Panc1 (cell line): ENCODE measurements around the gene SLC30A4. TPM values are rescaled to one million over a fixed set of nuclear protein-coding genes. Genes with fewer than 3 reads are reported as not detected.

ENCODE experiments used
- ATAC-seq: fragments of 200-7000 bp; cut with Tn5 transposase; 2 replicates; pipeline ENCODE4 v1.9.1; 2020; ENCODE audit warnings: mild to moderate bottlenecking, moderate library complexity
- BruUV-seq: library from RNA; stranded (reverse); fragments of 400-500 nt; replicated peaks from 2 replicates; lab custom pipeline; 2021; lab: Mats Ljungman, UMichigan
- CTCF ChIA-PET: fragments of 300-600 bp; sonication (Branson Sonifier 250); formaldehyde crosslinking; loops from one replicate; lab custom pipeline; 2022; ENCODE audit warnings: antibody characterized with exemption; lab: Charles Lee
- POLR2A ChIA-PET: fragments of 300-600 bp; sonication (Branson Sonifier 250); formaldehyde crosslinking; loops from one replicate; lab custom pipeline; 2022; ENCODE audit warnings: antibody characterized with exemption; lab: Charles Lee
- DNase-seq: peaks from one replicate; pipeline ENCODE4 v3.0.0-alpha.2; 2010; ENCODE audit warnings: low read depth, low spot score
- H3K27ac ChIP-seq: 2 replicates; pipeline ENCODE4 v1.5.1; 2011; ENCODE audit warnings: mild to moderate bottlenecking, low read length, inconsistent platforms
- H3K27me3 ChIP-seq: fragments of 200-500 bp; sonication (Bioruptor generic); 2 replicates; pipeline ENCODE4 v1.6.0; 2014; ENCODE audit warnings: low read length, inconsistent platforms; ENCODE audit not compliant: control insufficient read depth, insufficient read depth
- H3K36me3 ChIP-seq: fragments of 200-500 bp; sonication (Bioruptor generic); 2 replicates; pipeline ENCODE4 v1.5.1; 2014; ENCODE audit warnings: inconsistent platforms, mild to moderate bottlenecking, low read length, moderate library complexity; ENCODE audit not compliant: control insufficient read depth, insufficient read depth
- H3K4me1 ChIP-seq: 2 replicates; pipeline ENCODE4 v1.5.1; 2011; ENCODE audit warnings: inconsistent platforms, mild to moderate bottlenecking, low read length, moderate library complexity; ENCODE audit not compliant: control insufficient read depth, insufficient read depth
- H3K4me3 ChIP-seq, 2 experiments: 2 replicates each; pipeline ENCODE4 v1.5.1; 2011 to 2012; ENCODE audit warnings: low read depth in 2 of 2, low read length in 2 of 2, mild to moderate bottlenecking in 2 of 2, inconsistent platforms in 1 of 2, moderate library complexity in 1 of 2
- H3K9me3 ChIP-seq: fragments of 200-500 bp; sonication (Bioruptor generic); 2 replicates; pipeline ENCODE4 v1.5.1; 2014; ENCODE audit warnings: low read depth, mild to moderate bottlenecking, inconsistent platforms, low read length, moderate library complexity; ENCODE audit not compliant: control insufficient read depth, insufficient read depth
- POLR2AphosphoS5 ChIP-seq: IDR thresholded peaks from 2 replicates; pipeline ENCODE4 v1.6.1; 2012; ENCODE audit warnings: mild to moderate bottlenecking, low read depth, low read length, moderate library complexity
- SIN3A ChIP-seq: IDR thresholded peaks from 2 replicates; pipeline ENCODE4 v1.6.1; 2012; ENCODE audit warnings: low read depth, mild to moderate bottlenecking, low read length, moderate library complexity, borderline replicate concordance; ENCODE audit not compliant: insufficient read depth
- TCF7L2 ChIP-seq: IDR thresholded peaks from 2 replicates; pipeline ENCODE4 v1.6.1; 2011; ENCODE audit warnings: mild to moderate bottlenecking, low read depth, low read length, inconsistent platforms
- in situ Hi-C: cut with HindIII; loops from 2 replicates; pipeline ENCODE4 v1.10.0; 2016; ENCODE audit warnings: low sequenced_read_pairs, low pct_unique_long_range_greater_than_20kb
- intact Hi-C: fragments of 100-400 bp; cut with micrococcal nuclease; formaldehyde crosslinking; loops from one replicate; pipeline ENCODE4 v1.10.0; 2022; ENCODE audit not compliant: unreplicated experiment
- total RNA-seq: library from RNA; stranded (reverse); gene quantifications from one replicate; pipeline ENCODE4 v1.2.1, GENCODE V29; 2021; ENCODE audit not compliant: unreplicated experiment
- TF ChIP-seq, protein P1 (sequence below): fragments of 450-650 bp; IDR thresholded peaks from 2 replicates; pipeline ENCODE4 v1.5.1; 2017; ENCODE audit warnings: mild to moderate bottlenecking

The SLC30A4 gene
- total RNA-seq, 1 experiment from 2014 or later = 9.3 TPM

DNA sequence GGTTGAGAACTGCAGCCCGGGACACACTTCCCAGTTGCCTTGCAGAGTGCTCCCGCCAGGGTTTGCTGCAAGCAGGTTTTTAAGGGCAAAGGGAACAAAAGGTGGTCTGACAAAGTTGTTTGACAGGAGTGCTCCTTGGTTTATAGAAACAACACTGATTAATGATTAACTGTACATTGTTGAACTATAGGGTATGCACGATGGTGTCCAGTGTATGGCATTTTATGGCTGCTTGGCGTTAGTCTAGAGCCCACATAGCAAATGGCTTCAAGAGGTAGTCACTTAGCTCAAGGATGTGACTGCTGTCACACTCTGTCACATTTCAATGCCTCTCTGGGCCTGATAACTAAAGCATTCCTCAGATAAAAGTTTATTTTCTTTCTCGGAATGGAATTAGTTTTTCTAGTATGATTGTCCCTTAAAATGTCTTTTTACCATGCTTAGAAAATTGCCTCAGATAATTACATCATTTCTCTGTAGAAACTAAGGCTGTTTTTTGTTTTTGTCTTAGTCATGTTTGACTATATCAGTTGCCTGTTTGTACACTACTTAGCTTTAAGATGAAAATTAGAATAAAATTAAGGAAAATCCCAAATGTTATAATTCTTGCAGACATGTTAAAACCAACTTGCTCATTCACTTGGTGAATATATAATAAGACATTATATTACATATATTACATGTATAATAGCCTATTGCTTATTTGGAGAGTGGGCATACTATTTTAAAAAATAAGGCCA lies 82.9 kb downstream of the SLC30A4 start:
- Histone ChIP-seq H3K4me3 (no peak overlapping the region), H3K9me3 (no peaks in the 10 kb centered on the region), H3K27me3 (no peaks in the 10 kb centered on the region), H3K36me3 (no peaks in the 10 kb centered on the region), H3K27ac (0 out of 2 replicates have a peak overlapping the region, but pooled peaks have one; percentile 7), H3K4me1 (peaks cover 13% of the 10 kb centered on the region)
- POLR2A ChIA-PET = no interaction called here
- ATAC-seq = no peak
- intact Hi-C loops (no loop called here), in situ Hi-C loops (no loop called here)
- DNase-seq = no peak
- no TSS peak for BruUV-seq
- CTCF ChIA-PET = interaction anchor here (0.7 kb wide), 1 partner anchor 18 kb away, joined by 3 read pairs; no protein-coding TSS in a partner anchor
- TF ChIP-seq SIN3A (no peak), TCF7L2 (no peak)
- TF ChIP-seq, protein P1, sequence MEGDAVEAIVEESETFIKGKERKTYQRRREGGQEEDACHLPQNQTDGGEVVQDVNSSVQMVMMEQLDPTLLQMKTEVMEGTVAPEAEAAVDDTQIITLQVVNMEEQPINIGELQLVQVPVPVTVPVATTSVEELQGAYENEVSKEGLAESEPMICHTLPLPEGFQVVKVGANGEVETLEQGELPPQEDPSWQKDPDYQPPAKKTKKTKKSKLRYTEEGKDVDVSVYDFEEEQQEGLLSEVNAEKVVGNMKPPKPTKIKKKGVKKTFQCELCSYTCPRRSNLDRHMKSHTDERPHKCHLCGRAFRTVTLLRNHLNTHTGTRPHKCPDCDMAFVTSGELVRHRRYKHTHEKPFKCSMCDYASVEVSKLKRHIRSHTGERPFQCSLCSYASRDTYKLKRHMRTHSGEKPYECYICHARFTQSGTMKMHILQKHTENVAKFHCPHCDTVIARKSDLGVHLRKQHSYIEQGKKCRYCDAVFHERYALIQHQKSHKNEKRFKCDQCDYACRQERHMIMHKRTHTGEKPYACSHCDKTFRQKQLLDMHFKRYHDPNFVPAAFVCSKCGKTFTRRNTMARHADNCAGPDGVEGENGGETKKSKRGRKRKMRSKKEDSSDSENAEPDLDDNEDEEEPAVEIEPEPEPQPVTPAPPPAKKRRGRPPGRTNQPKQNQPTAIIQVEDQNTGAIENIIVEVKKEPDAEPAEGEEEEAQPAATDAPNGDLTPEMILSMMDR = no peak

DNA sequence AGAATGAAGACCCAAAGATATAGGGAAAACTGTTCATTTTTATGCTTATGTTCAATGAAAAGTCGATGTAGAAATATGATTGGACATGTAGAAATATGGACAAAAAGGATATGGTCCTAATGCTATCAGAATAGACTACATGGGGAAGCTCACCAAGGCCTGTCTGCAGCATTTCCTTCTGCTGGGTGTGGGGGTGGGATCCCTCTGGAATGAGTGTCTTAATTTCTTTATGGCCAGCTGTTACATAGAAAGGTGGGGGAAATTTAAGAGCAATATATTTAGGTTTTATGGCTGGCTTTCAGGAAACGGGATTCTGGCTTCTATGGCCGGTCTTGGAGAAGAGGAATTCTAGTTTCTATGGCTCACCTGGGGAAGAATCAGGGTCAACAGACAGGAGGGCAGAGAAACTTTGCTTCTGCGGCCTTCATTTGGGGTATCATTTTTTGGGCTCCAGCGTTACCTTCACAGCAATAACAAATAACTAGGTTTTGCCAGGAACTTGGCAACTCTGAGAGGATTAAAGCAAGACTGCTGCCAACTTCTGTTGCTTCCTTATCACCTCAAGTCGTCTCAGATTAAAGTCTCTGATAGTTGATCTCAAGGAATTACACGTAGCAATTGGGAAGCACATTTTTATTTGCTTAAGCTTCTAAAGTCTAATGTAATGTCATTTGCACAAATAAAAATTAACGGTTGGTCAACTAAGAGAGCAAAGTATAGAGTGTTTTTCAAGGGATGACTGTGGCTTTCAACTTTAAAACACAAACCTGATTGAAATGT lies 87.2 kb downstream of the SLC30A4 start:
- Histone ChIP-seq H3K9me3 (no peaks in the 10 kb centered on the region), H3K4me1 (peaks cover 18% of the 10 kb centered on the region), H3K4me3 (no peak overlapping the region), H3K36me3 (no peaks in the 10 kb centered on the region), H3K27me3 (no peaks in the 10 kb centered on the region), H3K27ac (peak overlapping the region; percentile 49)
- BruUV-seq = no TSS peak
- ATAC-seq (peak; percentile 31; the same call in 1 of the 2 replicates), DNase-seq (no peak)
- intact Hi-C loops (no loop called here), in situ Hi-C loops (no loop called here)
- TF ChIP-seq TCF7L2 (no peak), POLR2AphosphoS5 (peak; percentile 18; the same call in 1 of the 2 replicates)
- CTCF ChIA-PET = no interaction called here
- POLR2A ChIA-PET = no interaction called here

DNA sequence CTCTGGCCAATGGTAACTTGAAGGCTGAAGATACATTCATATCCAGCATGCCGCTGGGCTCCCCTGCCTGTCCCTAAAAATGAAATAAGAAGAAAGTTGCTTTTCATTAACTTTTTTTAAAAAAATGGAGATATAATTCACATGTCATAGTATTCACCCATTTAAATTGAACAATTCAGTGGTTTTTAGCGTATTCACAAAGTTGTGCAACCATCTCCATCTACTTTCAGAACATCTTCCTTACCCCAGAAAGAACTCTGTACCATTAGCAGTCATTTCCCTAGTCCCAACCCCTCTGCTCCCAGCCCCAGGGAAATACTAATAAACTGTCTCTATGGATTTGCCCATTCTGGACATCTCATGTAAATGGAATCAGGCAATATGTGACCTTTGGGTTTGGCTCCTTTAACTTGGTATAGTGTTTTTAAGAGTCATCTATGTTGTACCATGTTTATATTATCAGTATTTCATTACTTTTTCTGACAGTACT lies 88.4 kb downstream of the SLC30A4 start:
- no peak for ATAC-seq
- no peak for DNase-seq
- peaks cover 17% of the 10 kb centered on the region for H3K4me1 ChIP-seq
- in situ Hi-C loops (no loop called here), intact Hi-C loops (no loop called here)
- H3K27me3 ChIP-seq = no peaks in the 10 kb centered on the region
- ChIA-PET POLR2A (no interaction called here), CTCF (no interaction called here)
- TF ChIP-seq, protein P1 = no peak
- TF ChIP-seq SIN3A = no peak
- TF ChIP-seq POLR2AphosphoS5 = no peak
- H3K36me3 ChIP-seq = no peaks in the 10 kb centered on the region
- H3K9me3 ChIP-seq = no peaks in the 10 kb centered on the region
- H3K27ac ChIP-seq = no peak overlapping the region
- BruUV-seq = no TSS peak
- no peak overlapping the region for H3K4me3 ChIP-seq
